ENCODE results near the gene GGTLC3.
A peak's percentile ranks its signal among the peaks of the same experiment; 100 is the strongest.
"Not testable (repeated sequence)": the region's sequence is repeated elsewhere in the genome, so short reads cannot be mapped to it uniquely, and the experiment has no call there.

The GGTLC3 gene

DNA sequence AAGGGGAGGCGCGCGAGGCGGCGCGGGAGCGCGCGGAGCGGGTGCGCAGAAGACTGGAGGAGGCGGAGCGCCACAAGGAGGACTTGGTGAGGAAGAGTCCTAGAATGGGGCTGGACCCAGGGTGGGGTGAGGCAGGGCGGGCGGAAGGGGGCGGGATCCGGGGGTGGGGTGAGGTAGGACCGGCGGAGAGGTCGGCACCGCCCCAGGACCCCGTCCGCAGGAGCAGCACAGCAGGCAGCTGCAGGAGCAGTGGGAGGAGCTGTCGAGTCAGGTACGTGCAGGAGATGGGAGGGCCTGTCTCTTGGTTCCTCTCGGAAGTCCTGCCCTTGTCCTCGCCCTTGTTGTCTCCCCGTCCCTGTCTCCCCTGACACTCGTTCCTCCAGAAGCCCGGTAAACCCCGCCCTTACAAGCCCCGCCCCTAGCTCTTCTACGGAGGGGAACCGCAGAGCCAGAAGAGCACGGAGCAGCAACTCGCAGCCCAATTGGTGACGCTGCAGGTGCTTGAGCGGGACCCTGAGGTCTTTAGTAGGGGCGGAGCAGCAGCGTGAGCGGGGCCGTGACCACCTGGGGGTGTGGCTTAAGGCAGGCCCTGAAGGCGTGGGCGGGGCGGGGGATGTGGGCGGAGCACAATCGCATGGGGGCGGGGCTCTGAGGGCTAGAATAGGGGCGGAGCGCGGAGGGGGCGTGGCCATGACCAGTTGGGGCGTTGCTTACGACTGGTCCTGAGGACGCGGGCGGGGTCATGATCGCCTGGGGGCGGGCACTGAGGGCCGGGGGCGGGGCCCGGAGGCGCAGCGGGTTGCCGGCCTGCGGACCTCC, 10.8 kb upstream of the GGTLC3 start:
- peak overlapping the region; percentile 70 for H3K4me3 Mint-ChIP-seq
- not testable (repeated sequence) for H3K36me3 Mint-ChIP-seq; H3K4me1 Mint-ChIP-seq (ENCODE audit: low read depth); H3K27me3 Mint-ChIP-seq; H3K9me3 Mint-ChIP-seq (ENCODE audit: low read depth)
- peak overlapping the region; percentile 16 for H3K27ac Mint-ChIP-seq

DNA sequence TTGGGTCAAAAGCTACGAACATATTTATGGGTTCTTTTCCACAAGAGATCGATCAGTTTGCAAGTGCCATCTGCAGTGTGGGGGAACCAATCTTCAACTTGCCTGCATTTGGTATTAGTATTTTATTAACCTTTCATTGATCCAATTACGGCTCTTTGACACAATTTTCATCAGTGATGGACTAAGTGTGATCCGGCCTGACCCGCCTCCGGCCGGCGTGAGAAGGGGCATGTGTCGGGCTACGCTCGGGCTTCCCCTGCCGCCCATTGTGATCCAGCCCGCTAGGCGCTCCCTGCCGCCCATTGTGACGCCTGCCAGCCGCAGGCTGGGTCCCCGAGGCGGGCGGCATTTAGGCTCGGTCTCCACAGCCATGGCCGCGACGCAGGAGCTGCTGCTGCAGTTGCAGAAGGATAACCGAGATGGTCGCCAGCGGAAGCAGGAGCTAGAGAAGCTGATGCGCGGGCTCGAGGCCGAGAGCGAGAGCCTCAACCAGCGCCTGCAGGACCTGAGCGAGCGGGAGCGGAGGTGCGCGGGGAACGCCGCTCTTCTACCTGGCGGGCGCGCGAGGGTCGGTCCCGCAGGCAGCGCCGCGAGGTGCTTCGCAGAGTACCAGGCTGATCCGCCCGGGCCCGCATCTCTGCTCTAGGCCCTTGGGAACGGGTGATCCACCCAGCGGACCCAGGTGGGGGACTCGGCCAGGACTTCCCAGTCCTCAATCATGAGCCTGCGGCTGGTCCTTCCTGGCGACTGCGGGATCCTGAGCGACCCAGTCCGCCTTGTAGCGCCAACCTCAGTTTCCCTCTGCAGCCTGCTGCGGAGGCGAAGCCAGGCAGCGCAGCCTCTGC, 10.0 kb upstream of the GGTLC3 start, which contains the start of gene TMEM191B:
TSS of gene TMEM191B (plus strand) at position 51 of the 845 bp plus-strand sequence. CDS start at position 230, 179 bp downstream.
- H3K9me3 Mint-ChIP-seq (ENCODE audit: low read depth); H3K27me3 Mint-ChIP-seq; H3K27ac Mint-ChIP-seq; H3K36me3 Mint-ChIP-seq; H3K4me1 Mint-ChIP-seq (ENCODE audit: low read depth): not testable (repeated sequence)
- peak within 1 kb of the TSS; percentile 70 for H3K4me3 Mint-ChIP-seq

DNA sequence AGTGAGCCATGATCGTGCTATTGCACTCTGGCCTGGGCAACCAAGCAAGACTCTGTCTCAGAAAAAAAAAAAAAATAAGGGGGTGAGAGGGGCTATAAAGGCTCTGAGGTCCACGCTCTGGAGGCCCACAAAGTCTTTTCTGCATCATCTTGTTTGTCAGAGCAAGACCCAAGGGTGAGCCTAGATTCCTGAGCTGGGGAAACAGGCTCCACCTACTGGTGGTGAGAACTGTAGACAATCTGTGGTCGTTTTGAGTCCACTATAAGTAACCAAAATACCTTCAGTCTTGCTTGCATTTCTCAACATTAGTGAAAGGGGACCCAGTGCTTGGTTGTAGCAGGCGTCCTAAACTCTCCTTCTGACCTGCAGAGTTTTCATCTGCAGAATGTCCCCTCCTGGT, 5.4 kb upstream of the GGTLC3 start:
- H3K4me1 Mint-ChIP-seq (ENCODE audit: low read depth); H3K27me3 Mint-ChIP-seq; H3K4me3 Mint-ChIP-seq; H3K9me3 Mint-ChIP-seq (ENCODE audit: low read depth); H3K27ac Mint-ChIP-seq; H3K36me3 Mint-ChIP-seq: not testable (repeated sequence)

DNA sequence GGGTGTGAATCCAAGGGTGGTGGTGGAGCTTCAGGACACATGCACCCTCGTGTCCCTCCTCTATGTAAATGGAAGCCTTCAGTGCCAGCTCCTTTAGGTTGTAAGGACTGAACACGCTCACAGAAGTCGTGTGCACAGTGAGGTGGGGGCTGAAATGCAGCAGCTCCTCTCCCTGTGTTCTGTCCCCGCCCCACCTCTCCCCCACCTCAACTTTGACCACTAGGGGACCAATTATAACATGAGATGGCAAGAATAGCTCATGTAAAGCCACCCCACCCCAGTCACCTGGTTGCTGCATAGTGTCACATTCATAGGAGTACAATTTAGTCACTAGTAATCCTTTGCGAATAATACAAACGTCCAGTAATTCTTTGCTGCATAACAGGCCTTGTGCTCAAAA, 4.8 kb upstream of the GGTLC3 start:
- H3K27me3 Mint-ChIP-seq; H3K4me3 Mint-ChIP-seq; H3K27ac Mint-ChIP-seq; H3K4me1 Mint-ChIP-seq (ENCODE audit: low read depth); H3K9me3 Mint-ChIP-seq (ENCODE audit: low read depth); H3K36me3 Mint-ChIP-seq: not testable (repeated sequence)

DNA sequence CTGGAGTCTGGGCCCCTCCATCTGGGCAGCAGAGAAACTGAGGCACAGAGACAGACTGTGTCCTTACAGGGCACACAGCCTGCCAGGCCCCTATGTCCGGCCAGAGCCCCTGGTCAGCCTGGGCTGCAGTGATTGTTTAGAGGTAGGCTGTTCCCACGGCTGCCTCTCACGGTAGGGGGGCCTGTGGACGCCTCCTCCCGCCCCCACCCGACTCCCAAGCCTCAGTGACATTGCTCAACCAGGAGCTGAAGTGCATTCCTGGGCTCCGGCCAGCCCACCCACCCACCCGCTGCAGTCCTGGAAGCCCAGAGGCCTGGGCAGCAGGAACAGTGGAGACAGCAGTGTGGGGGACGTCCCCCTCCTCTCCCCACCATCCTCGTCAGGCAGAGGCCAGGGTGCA, 4.5 kb downstream of the GGTLC3 start:
- not testable (repeated sequence) for H3K9me3 Mint-ChIP-seq (ENCODE audit: low read depth); H3K27ac Mint-ChIP-seq; H3K4me1 Mint-ChIP-seq (ENCODE audit: low read depth); H3K36me3 Mint-ChIP-seq; H3K27me3 Mint-ChIP-seq; H3K4me3 Mint-ChIP-seq

DNA sequence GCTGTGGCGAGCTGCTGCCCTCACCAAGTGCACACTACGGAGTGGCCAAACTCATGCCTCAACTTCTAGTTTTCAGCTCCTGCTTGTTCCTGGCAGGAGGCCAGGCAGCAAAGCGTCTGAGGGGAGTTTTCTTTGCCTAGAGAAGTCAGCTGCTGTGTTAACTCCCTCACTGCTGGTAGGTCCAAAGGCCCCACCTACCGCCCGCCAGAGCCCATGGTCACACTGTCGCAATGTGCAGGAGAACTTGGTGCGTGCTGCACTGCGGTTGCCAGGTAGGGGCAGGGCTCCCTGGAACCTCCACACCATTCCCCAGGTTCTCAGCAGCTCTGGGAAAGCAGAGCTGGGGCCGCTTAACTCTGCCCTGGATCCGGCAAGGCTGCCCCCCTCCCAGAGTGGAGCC, 5.6 kb downstream of the GGTLC3 start:
- not testable (repeated sequence) for H3K4me1 Mint-ChIP-seq (ENCODE audit: low read depth); H3K9me3 Mint-ChIP-seq (ENCODE audit: low read depth); H3K4me3 Mint-ChIP-seq; H3K36me3 Mint-ChIP-seq; H3K27ac Mint-ChIP-seq; H3K27me3 Mint-ChIP-seq

DNA sequence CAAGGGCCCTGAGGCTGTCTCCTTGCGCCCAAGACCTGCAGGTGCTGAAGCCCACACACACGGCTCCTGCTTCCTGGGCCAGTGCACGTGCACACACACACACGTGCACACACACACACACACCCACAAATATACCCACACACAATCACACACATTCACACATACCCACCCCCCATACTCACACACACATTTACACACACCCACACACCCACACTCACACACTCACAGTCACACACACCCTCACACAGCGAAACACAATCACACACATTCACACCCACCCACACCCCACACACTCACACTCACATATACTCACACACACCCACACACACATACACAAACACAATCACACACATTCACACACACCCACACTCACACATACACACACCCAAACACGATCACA, 6.6 kb downstream of the GGTLC3 start:
- H3K27me3 Mint-ChIP-seq; H3K4me1 Mint-ChIP-seq (ENCODE audit: low read depth); H3K4me3 Mint-ChIP-seq; H3K36me3 Mint-ChIP-seq; H3K27ac Mint-ChIP-seq; H3K9me3 Mint-ChIP-seq (ENCODE audit: low read depth): not testable (repeated sequence)

DNA sequence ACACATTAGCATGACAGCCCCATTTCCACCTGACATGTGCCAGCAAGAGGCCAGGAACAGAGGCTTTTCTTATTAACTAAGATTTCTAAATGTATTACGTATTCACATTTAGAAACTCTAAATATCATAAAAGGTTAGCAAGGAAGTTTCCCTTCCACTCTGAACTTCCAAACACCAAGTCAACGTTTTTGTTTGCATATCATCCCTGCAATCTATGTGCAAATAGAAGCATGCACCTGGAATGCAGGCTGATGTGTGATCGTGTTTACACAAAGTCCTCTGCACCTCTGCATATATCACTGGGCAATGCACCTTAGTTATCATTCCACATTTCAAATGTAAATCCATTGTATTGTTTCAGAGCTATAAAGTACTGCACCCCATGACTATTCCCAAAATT, 21.7 kb downstream of the GGTLC3 start:
- not testable (repeated sequence) for H3K27ac Mint-ChIP-seq; H3K27me3 Mint-ChIP-seq; H3K4me1 Mint-ChIP-seq (ENCODE audit: low read depth); H3K4me3 Mint-ChIP-seq; H3K9me3 Mint-ChIP-seq (ENCODE audit: low read depth); H3K36me3 Mint-ChIP-seq
